DOHH2 (cell line): Measurements from ENCODE around the gene UBR2.

ENCODE experiments used
- H3F3A ChIP-seq: fragments of 200-600 bp; sonication (generic), shearing (Covaris generic); 2 replicates; pipeline ENCODE4 v1.6.0; 2016; ENCODE audit warnings: antibody characterized with exemption, mild to moderate bottlenecking; ENCODE audit not compliant: control insufficient read depth, insufficient read depth
- H3K27ac ChIP-seq: fragments of 200-600 bp; sonication (generic); 2 replicates; pipeline ENCODE4 v1.5.1; 2014; ENCODE audit warnings: low read depth, mild to moderate bottlenecking, low read length, moderate library complexity
- H3K27me3 ChIP-seq: fragments of 200-600 bp; sonication (generic); 2 replicates; pipeline ENCODE4 v1.6.1; 2014; ENCODE audit warnings: mild to moderate bottlenecking, low read length, mixed read lengths; ENCODE audit not compliant: control insufficient read depth
- H3K36me3 ChIP-seq: fragments of 200-600 bp; sonication (generic); 2 replicates; pipeline ENCODE4 v1.6.1; 2014; ENCODE audit warnings: mild to moderate bottlenecking, low read length, moderate library complexity, mixed read lengths; ENCODE audit not compliant: control insufficient read depth
- H3K4me1 ChIP-seq: fragments of 200-600 bp; sonication (generic); 2 replicates; pipeline ENCODE4 v1.6.1; 2014; ENCODE audit warnings: mild to moderate bottlenecking, low read length, mixed read lengths; ENCODE audit not compliant: control insufficient read depth
- H3K4me2 ChIP-seq: fragments of 200-600 bp; sonication (generic); 2 replicates; pipeline ENCODE4 v1.6.0; 2014; ENCODE audit warnings: mild to moderate bottlenecking, low read length, moderate library complexity
- H3K4me3 ChIP-seq: fragments of 200-600 bp; sonication (generic); 2 replicates; pipeline ENCODE4 v1.5.1; 2014; ENCODE audit warnings: mild to moderate bottlenecking, low read length, mixed read lengths
- H3K79me2 ChIP-seq: fragments of 200-600 bp; sonication (generic); 2 replicates; pipeline ENCODE4 v1.6.1; 2014; ENCODE audit warnings: mild to moderate bottlenecking, low read length, mixed read lengths; ENCODE audit not compliant: control insufficient read depth
- H3K9me2 ChIP-seq: fragments of 200-600 bp; sonication (generic); replicated peaks from 2 replicates; pipeline ENCODE4 v1.6.1; 2014; ENCODE audit warnings: mild to moderate bottlenecking, low read length, mixed read lengths; ENCODE audit not compliant: control insufficient read depth
- H3K9me3 ChIP-seq: fragments of 200-600 bp; sonication (generic); 2 replicates; pipeline ENCODE4 v1.6.1; 2014; ENCODE audit warnings: antibody characterized with exemption, low read length, mixed read lengths; ENCODE audit not compliant: control insufficient read depth, insufficient read depth
- H4K20me1 ChIP-seq: fragments of 200-600 bp; sonication (generic); 2 replicates; pipeline ENCODE4 v1.6.0; 2014; ENCODE audit warnings: low read depth, mild to moderate bottlenecking, antibody characterized with exemption, low read length, moderate library complexity; ENCODE audit not compliant: control insufficient read depth, insufficient read depth
- CTCF ChIP-seq: fragments of 200-600 bp; sonication (generic); IDR thresholded peaks from one replicate; pipeline ENCODE4 v1.5.1; 2014; ENCODE audit warnings: antibody characterized with exemption, mild to moderate bottlenecking, low read depth, low read length; ENCODE audit not compliant: poor library complexity, severe bottlenecking
- EZH2phosphoT487 ChIP-seq: fragments of 200-600 bp; sonication (generic); IDR thresholded peaks from 2 replicates; pipeline ENCODE4 v1.6.1; 2017; ENCODE audit warnings: borderline replicate concordance, mild to moderate bottlenecking, antibody characterized with exemption, low read length, moderate library complexity, mixed read lengths

Gene UBR2

GRCh38 chr6:42624601-42625000, 60.8 kb downstream of the UBR2 start:
- Histone ChIP-seq H3K79me2 (no peaks in the 10 kb centered on the region), H3K36me3 (peaks cover 3% of the 10 kb centered on the region; the same call in 1 of the 2 replicates), H3K4me1 (no peaks in the 10 kb centered on the region), H3K9me2 (no peaks in the 10 kb centered on the region), H3K4me3 (no peak overlapping the region), H3K27me3 (no peaks in the 10 kb centered on the region), H3K4me2 (no peak overlapping the region), H3K27ac (no peak overlapping the region), H4K20me1 (no peaks in the 10 kb centered on the region), H3K9me3 (no peaks in the 10 kb centered on the region), H3F3A (no peaks in the 10 kb centered on the region)
- no peak for TF ChIP-seq EZH2phosphoT487
- TF ChIP-seq CTCF, result no peak

- Histone ChIP-seq H3K9me3 (no peaks in the 10 kb centered on the region), H3K4me2 (no peak overlapping the region), H3K4me1 (no peaks in the 10 kb centered on the region), H3K36me3 (peaks cover 9% of the 10 kb centered on the region; the same call in 1 of the 2 replicates), H3K27ac (no peak overlapping the region), H3F3A (0 out of 2 replicates have a peak, but pooled peaks cover 4% of the 10 kb centered on the region), H3K79me2 (no peaks in the 10 kb centered on the region), H3K27me3 (no peaks in the 10 kb centered on the region), H3K9me2 (no peaks in the 10 kb centered on the region), H4K20me1 (no peaks in the 10 kb centered on the region), H3K4me3 (no peak overlapping the region)
- TF ChIP-seq EZH2phosphoT487, result no peak
- TF ChIP-seq CTCF, result no peak
These were observed 63.2 kb downstream of the UBR2 start for GRCh38 chr6:42627044-42627443.

GRCh38 chr6:42627674-42628073, 63.8 kb downstream of the UBR2 start:
- Histone ChIP-seq H4K20me1 (no peaks in the 10 kb centered on the region), H3K4me3 (no peak overlapping the region), H3K27ac (no peak overlapping the region), H3F3A (0 out of 2 replicates have a peak, but pooled peaks cover 4% of the 10 kb centered on the region), H3K27me3 (no peaks in the 10 kb centered on the region), H3K9me2 (no peaks in the 10 kb centered on the region), H3K36me3 (peaks cover 11% of the 10 kb centered on the region), H3K9me3 (no peaks in the 10 kb centered on the region), H3K4me1 (no peaks in the 10 kb centered on the region), H3K4me2 (no peak overlapping the region), H3K79me2 (no peaks in the 10 kb centered on the region)
- TF ChIP-seq CTCF, result no peak
- TF ChIP-seq EZH2phosphoT487, result no peak

GRCh38 chr6:42628604-42629003, 64.8 kb downstream of the UBR2 start:
- 0 out of 2 replicates have a peak, but pooled peaks cover 4% of the 10 kb centered on the region for H3F3A ChIP-seq
- no peak overlapping the region for H3K27ac ChIP-seq
- no peaks in the 10 kb centered on the region for H3K27me3 ChIP-seq
- H3K9me3 ChIP-seq, result no peaks in the 10 kb centered on the region
- H3K4me3 ChIP-seq, result no peak overlapping the region
- H4K20me1 ChIP-seq, result no peaks in the 10 kb centered on the region
- no peaks in the 10 kb centered on the region for H3K79me2 ChIP-seq
- H3K4me1 ChIP-seq, result no peaks in the 10 kb centered on the region
- no peak overlapping the region for H3K4me2 ChIP-seq
- TF ChIP-seq EZH2phosphoT487 (no peak), CTCF (no peak)
- H3K36me3 ChIP-seq, result peaks cover 15% of the 10 kb centered on the region
- H3K9me2 ChIP-seq, result no peaks in the 10 kb centered on the region
